MCF 10A (cell line): ENCODE data around the gene PDIA5. TPM values are rescaled to one million over a fixed set of nuclear protein-coding genes. Genes with fewer than 3 reads are reported as not detected.

Experiments used
- BruUV-seq: library from RNA; stranded (reverse); fragments of 400-500 nt; replicated peaks from 2 replicates; lab custom pipeline; 2021; lab: Mats Ljungman, UMichigan
- CTCF ChIA-PET: fragments of 300-600 bp; sonication (Branson Sonifier 250); formaldehyde crosslinking; extraction: SDS; loops from one replicate; lab custom pipeline; 2021; ENCODE audit warnings: antibody characterized with exemption, inconsistent platforms; lab: Yijun Ruan, JAX
- POLR2A ChIA-PET: fragments of 300-600, 350-650 bp; sonication (Branson Sonifier 250); formaldehyde crosslinking; extraction: SDS; loops from one replicate; lab custom pipeline; 2020; ENCODE audit warnings: antibody characterized with exemption, inconsistent platforms; lab: Yijun Ruan, JAX
- DNase-seq: peaks from one replicate; pipeline ENCODE4 v3.0.0-alpha.2; 2018; ENCODE audit not compliant: unreplicated experiment
- H3K27ac Mint-ChIP-seq: one replicate; pipeline ENCODE4 v1.8.0; 2022; ENCODE audit warnings: mild to moderate bottlenecking, low read depth, mixed read lengths; ENCODE audit not compliant: unreplicated experiment
- H3K27me3 Mint-ChIP-seq: one replicate; pipeline ENCODE4 v1.8.0; 2022; ENCODE audit warnings: mixed read lengths; ENCODE audit not compliant: insufficient read depth, unreplicated experiment
- H3K36me3 Mint-ChIP-seq: one replicate; pipeline ENCODE4 v1.8.0; 2022; ENCODE audit warnings: mild to moderate bottlenecking, moderate library complexity, mixed read lengths; ENCODE audit not compliant: insufficient read depth, unreplicated experiment
- H3K4me1 Mint-ChIP-seq: one replicate; pipeline ENCODE4 v1.8.0; 2022; ENCODE audit warnings: mixed read lengths; ENCODE audit not compliant: insufficient read depth, unreplicated experiment
- H3K4me3 Mint-ChIP-seq: one replicate; pipeline ENCODE4 v1.8.0; 2022; ENCODE audit warnings: mild to moderate bottlenecking, moderate library complexity, mixed read lengths; ENCODE audit not compliant: unreplicated experiment
- H3K9me3 Mint-ChIP-seq: one replicate; pipeline ENCODE4 v1.8.0; 2022; ENCODE audit warnings: mixed read lengths; ENCODE audit not compliant: unreplicated experiment
- intact Hi-C: fragments of 100-400 bp; cut with micrococcal nuclease; formaldehyde crosslinking; loops from 2 replicates; pipeline ENCODE4 v1.14.1; 2022
- total RNA-seq: library from RNA; stranded (reverse); gene quantifications from 2 replicates; pipeline ENCODE4 v1.2.3, GENCODE V29; 2022
- TF ChIP-seq, protein P1 (sequence below): fragments of 200-600 bp; IDR thresholded peaks from one replicate; pipeline ENCODE4 v1.8.0; 2022; ENCODE audit warnings: antibody characterized with exemption, mild to moderate bottlenecking; ENCODE audit not compliant: unreplicated experiment

The PDIA5 gene
- total RNA-seq, 1 experiment from 2014 or later = 47.7 TPM

GRCh38 chr3:123168605-123169004, 101.8 kb downstream of the PDIA5 start:
- H3K36me3 Mint-ChIP-seq = peaks cover 43% of the 10 kb centered on the region
- ChIA-PET CTCF (interaction anchor here (0.6 to 0.8 kb wide), 2 partner anchors 16 to 487 kb away, joined by 3 to 4 read pairs; no protein-coding TSS in a partner anchor), POLR2A (no interaction called here)
- intact Hi-C loops = no loop called here
- H3K4me1 Mint-ChIP-seq = no peaks in the 10 kb centered on the region
- BruUV-seq = no TSS peak
- no peak overlapping the region for H3K4me3 Mint-ChIP-seq
- H3K27ac Mint-ChIP-seq = no peak overlapping the region
- DNase-seq = no peak
- no peaks in the 10 kb centered on the region for H3K27me3 Mint-ChIP-seq
- TF ChIP-seq, protein P1, sequence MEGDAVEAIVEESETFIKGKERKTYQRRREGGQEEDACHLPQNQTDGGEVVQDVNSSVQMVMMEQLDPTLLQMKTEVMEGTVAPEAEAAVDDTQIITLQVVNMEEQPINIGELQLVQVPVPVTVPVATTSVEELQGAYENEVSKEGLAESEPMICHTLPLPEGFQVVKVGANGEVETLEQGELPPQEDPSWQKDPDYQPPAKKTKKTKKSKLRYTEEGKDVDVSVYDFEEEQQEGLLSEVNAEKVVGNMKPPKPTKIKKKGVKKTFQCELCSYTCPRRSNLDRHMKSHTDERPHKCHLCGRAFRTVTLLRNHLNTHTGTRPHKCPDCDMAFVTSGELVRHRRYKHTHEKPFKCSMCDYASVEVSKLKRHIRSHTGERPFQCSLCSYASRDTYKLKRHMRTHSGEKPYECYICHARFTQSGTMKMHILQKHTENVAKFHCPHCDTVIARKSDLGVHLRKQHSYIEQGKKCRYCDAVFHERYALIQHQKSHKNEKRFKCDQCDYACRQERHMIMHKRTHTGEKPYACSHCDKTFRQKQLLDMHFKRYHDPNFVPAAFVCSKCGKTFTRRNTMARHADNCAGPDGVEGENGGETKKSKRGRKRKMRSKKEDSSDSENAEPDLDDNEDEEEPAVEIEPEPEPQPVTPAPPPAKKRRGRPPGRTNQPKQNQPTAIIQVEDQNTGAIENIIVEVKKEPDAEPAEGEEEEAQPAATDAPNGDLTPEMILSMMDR = no peak
- no peaks in the 10 kb centered on the region for H3K9me3 Mint-ChIP-seq

- H3K9me3 Mint-ChIP-seq = no peaks in the 10 kb centered on the region
- ChIA-PET POLR2A (no interaction called here), CTCF (interaction anchor here (0.6 kb wide), 1 partner anchor 573 kb away, joined by 3 read pairs; no protein-coding TSS in a partner anchor)
- TF ChIP-seq, protein P1 = no peak
- no peaks in the 10 kb centered on the region for H3K27me3 Mint-ChIP-seq
- no TSS peak for BruUV-seq
- intact Hi-C loops = no loop called here
- peaks cover 34% of the 10 kb centered on the region for H3K36me3 Mint-ChIP-seq
- H3K27ac Mint-ChIP-seq = no peak overlapping the region
- no peak overlapping the region for H3K4me3 Mint-ChIP-seq
- no peak for DNase-seq
- H3K4me1 Mint-ChIP-seq = no peaks in the 10 kb centered on the region
These were observed 102.7 kb downstream of the PDIA5 start for GRCh38 chr3:123169492-123169929.

DNA sequence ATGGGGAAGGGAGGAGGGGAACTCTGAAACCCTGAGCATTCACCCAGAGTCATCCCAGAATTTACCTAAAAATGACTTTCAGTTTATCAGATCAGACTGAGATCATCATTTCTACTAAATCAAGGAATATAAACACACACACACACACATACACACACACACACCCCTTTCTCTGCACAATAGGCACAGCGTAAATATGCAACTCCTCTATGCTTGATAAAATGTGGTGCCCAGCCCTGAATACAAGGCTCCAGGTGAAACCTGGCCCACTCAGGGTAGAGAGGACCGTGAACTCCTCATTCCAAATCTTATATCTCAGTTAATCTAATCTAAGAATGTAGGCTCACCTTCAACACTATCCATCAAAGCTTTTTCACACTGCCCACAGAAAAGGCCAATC, 103.1 kb downstream of the PDIA5 start:
- Mint-ChIP-seq H3K4me1 (no peaks in the 10 kb centered on the region), H3K9me3 (no peaks in the 10 kb centered on the region), H3K27ac (no peak overlapping the region), H3K36me3 (peaks cover 30% of the 10 kb centered on the region), H3K27me3 (no peaks in the 10 kb centered on the region), H3K4me3 (no peak overlapping the region)
- intact Hi-C loops = no loop called here
- no TSS peak for BruUV-seq
- POLR2A ChIA-PET = no interaction called here
- DNase-seq = no peak
- CTCF ChIA-PET = no interaction called here
- TF ChIP-seq, protein P1 = no peak

DNA sequence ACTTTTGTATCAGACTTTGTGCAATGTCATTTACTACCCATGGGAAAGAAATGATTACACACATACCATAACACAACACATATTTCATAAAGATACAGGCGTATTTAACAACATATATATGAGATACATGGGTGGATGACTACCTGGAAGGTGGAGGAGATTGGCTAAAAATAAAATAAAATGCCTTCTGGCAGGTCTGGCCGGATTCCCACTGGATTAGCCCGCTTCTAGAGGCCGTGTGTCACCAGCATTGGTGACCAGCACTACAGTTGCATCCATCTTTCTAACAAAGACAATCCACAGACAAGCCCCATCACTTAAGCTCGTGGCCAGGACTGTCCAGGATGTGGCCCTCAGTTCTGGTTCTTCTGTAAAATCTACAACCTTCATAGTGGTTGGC, 114.0 kb downstream of the PDIA5 start:
- CTCF ChIA-PET = interaction anchor here (0.6 to 1.0 kb wide), 2 partner anchors 14 to 109 kb away, joined by 3 to 6 read pairs; no protein-coding TSS in a partner anchor
- BruUV-seq = no TSS peak
- H3K36me3 Mint-ChIP-seq = no peaks in the 10 kb centered on the region
- intact Hi-C loops = no loop called here
- no peak for DNase-seq
- no peaks in the 10 kb centered on the region for H3K9me3 Mint-ChIP-seq
- TF ChIP-seq, protein P1 = no peak
- POLR2A ChIA-PET = no interaction called here
- no peak overlapping the region for H3K4me3 Mint-ChIP-seq
- H3K27me3 Mint-ChIP-seq = no peaks in the 10 kb centered on the region
- H3K27ac Mint-ChIP-seq = no peak overlapping the region
- H3K4me1 Mint-ChIP-seq = no peaks in the 10 kb centered on the region
